ENCODE results near the gene MC1R. TPM values are rescaled to one million over a fixed set of nuclear protein-coding genes. Genes with fewer than 3 reads are reported as not detected.
"Not testable (repeated sequence)": the region's sequence is repeated elsewhere in the genome, so short reads cannot be mapped to it uniquely, and the experiment has no call there.

The MC1R gene
- total RNA-seq, 1 donor from 2014 or later, result 2.8 TPM

- DNase-seq (ENCODE audit: extremely low read depth, low read depth, low spot score), result no peak
These were observed 38.6 kb downstream of the MC1R start for GRCh38 chr16:89957216-89957785.

- DNase-seq (ENCODE audit: extremely low read depth, low read depth, low spot score), result no peak
These were observed 39.4 kb downstream of the MC1R start for GRCh38 chr16:89958068-89958467.

- DNase-seq (ENCODE audit: extremely low read depth, low read depth, low spot score), result no peak
These were observed 39.9 kb downstream of the MC1R start for GRCh38 chr16:89958596-89958995.

GRCh38 chr16:89960966-89961365 lies 42.3 kb downstream of the MC1R start:
- DNase-seq (ENCODE audit: extremely low read depth, low read depth, low spot score), result no peak

- no peak for DNase-seq (ENCODE audit: extremely low read depth, low read depth, low spot score)
These were observed 43.3 kb downstream of the MC1R start for GRCh38 chr16:89961920-89962319.

- DNase-seq (ENCODE audit: extremely low read depth, low read depth, low spot score), result no peak
These were observed 44.3 kb downstream of the MC1R start for GRCh38 chr16:89962754-89963498.

GRCh38 chr16:89964201-89964600 lies 45.5 kb downstream of the MC1R start:
- no peak for DNase-seq (ENCODE audit: extremely low read depth, low read depth, low spot score)

GRCh38 chr16:89965447-89966225 lies 47.0 kb downstream of the MC1R start:
- no peak for DNase-seq (ENCODE audit: extremely low read depth, low read depth, low spot score)

GRCh38 chr16:89966756-89967155 lies 48.1 kb downstream of the MC1R start:
- DNase-seq (ENCODE audit: extremely low read depth, low read depth, low spot score), result no peak

- DNase-seq (ENCODE audit: extremely low read depth, low read depth, low spot score), result not testable (repeated sequence)
These were observed 48.8 kb downstream of the MC1R start for GRCh38 chr16:89967436-89967835.

- DNase-seq (ENCODE audit: extremely low read depth, low read depth, low spot score), result not testable (repeated sequence)
These were observed 49.4 kb downstream of the MC1R start for GRCh38 chr16:89968074-89968473.

GRCh38 chr16:89969741-89970410 lies 51.2 kb downstream of the MC1R start:
- no peak for DNase-seq (ENCODE audit: extremely low read depth, low read depth, low spot score)

Other genes with a start within 250 kb of the MC1R start
- 36.9 and 52.9 TPM in 2 replicates for gene CDK10, start 232.2 kb upstream of the MC1R start, total RNA-seq
- 22.1 and 32.7 TPM in 2 replicates for gene SPATA2L, start 217.2 kb upstream of the MC1R start, total RNA-seq
- 10.5 and 16.9 TPM in 2 replicates for gene VPS9D1, start 198.0 kb upstream of the MC1R start, total RNA-seq
- gene ZNF276, start 197.3 kb upstream of the MC1R start, total RNA-seq, result 13.2 and 33.8 TPM in 2 replicates
- 7.6 and 32.3 TPM in 2 replicates for gene FANCA, start 102.2 kb upstream of the MC1R start, total RNA-seq
- gene SPIRE2, start 90.4 kb upstream of the MC1R start, total RNA-seq, result 1.6 and 3.3 TPM in 2 replicates
- 184 and 223 TPM in 2 replicates for gene TCF25, start 45.3 kb upstream of the MC1R start, total RNA-seq
- gene TUBB3, start 4.5 kb downstream of the MC1R start, total RNA-seq, result 275 and 412 TPM in 2 replicates
- gene DEF8, start 29.9 kb downstream of the MC1R start, total RNA-seq, result 107 and 162 TPM in 2 replicates
- 15.5 and 19.0 TPM in 2 replicates for gene DBNDD1, start 100.6 kb downstream of the MC1R start, total RNA-seq
- gene PRDM7, start 158.5 kb downstream of the MC1R start, total RNA-seq, result not detected in 2 replicates

Measured in glomerular endothelial cell (primary cell).